Measurements from ENCODE around the gene CXCR6. TPM values are rescaled to one million over a fixed set of nuclear protein-coding genes. Genes with fewer than 3 reads are reported as not detected.

Gene CXCR6
- total RNA-seq, 4 donors from 2014 or later = 1.7 to 3.6 (median 2.5) TPM; not detected in 1

DNA sequence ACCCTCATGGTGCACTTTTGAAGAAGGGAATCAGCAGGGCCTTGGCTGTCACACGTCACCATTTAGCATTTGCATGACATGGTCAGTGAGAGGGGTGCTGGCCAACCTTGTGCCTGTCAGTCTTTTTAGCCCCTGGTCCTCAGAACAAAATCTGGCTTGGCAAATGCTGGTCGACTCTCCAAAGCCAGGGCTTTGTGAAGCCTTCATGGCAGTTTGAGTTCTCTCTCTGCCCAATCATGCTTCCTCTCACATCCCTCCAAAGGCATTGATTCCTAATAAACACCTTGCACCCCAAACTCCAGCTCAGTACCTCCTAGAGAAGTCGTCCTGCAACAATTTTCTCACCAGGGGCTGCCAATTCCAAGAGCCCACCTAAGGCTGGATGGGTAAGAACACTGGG is 37.5 kb upstream of the CXCR6 start:
- Histone ChIP-seq H3K27me3 (no peaks in the 10 kb centered on the region), H3K4me1 (peaks cover 0 to 17% (median 1%) of the 10 kb centered on the region in 4 donors)
- no peak for TF ChIP-seq POLR2A (IDR thresholded peaks at IDR 0.05)

DNA sequence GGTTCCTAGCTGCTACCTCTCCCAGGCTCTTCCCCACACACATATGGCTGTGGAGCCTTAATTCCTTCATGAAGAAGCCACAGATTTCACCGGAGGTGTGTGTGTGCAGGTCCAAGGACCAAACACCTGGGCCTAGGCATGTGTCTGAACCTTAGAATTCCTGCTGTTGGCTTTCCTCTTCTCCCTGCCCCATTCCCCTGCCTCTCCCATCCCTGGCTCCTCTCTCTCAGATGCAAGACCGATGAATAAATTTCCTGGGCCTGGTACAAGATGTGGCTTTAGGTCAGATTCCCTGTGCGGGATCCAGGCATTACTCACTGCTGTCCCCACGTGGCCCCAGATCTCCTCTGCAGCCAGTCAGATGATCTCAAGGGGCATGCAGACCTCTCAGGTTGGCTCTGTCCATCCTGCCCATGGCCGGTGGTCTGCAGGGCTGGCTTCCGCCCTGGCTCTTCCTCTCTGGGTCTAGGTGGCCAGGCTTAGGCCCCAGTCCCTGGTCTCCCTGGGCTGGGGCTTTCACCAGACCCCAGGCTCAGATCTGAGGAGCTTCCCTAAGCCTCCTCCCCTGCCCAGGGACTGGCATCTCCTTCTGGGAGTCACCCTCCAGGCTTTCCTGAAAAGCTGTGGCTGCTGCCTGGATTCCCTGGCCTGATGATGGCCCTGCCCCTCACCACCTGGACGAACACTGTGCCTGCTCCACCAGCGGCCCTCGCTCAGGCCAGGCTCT is 36.4 kb upstream of the CXCR6 start:
- no peak overlapping the region for H3K4me3 ChIP-seq
- TF ChIP-seq, protein P1, sequence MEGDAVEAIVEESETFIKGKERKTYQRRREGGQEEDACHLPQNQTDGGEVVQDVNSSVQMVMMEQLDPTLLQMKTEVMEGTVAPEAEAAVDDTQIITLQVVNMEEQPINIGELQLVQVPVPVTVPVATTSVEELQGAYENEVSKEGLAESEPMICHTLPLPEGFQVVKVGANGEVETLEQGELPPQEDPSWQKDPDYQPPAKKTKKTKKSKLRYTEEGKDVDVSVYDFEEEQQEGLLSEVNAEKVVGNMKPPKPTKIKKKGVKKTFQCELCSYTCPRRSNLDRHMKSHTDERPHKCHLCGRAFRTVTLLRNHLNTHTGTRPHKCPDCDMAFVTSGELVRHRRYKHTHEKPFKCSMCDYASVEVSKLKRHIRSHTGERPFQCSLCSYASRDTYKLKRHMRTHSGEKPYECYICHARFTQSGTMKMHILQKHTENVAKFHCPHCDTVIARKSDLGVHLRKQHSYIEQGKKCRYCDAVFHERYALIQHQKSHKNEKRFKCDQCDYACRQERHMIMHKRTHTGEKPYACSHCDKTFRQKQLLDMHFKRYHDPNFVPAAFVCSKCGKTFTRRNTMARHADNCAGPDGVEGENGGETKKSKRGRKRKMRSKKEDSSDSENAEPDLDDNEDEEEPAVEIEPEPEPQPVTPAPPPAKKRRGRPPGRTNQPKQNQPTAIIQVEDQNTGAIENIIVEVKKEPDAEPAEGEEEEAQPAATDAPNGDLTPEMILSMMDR (IDR thresholded peaks at IDR 0.05) = peak in 3 of 6 experiments; percentile 19 to 41 (median 34)
- no peak for TF ChIP-seq POLR2A (IDR thresholded peaks at IDR 0.05)
- DNase-seq = no peak

More for the DNA sequence above, 37.5 kb upstream of the CXCR6 start:
- Histone ChIP-seq H3K27ac (peak overlapping the region in 1 of 4 donors; percentile 27), H3K36me3 (no peaks in the 10 kb centered on the region), H3K9me3 (no peaks in the 10 kb centered on the region), H3K4me3 (no peak overlapping the region)
- DNase-seq = no peak

DNA sequence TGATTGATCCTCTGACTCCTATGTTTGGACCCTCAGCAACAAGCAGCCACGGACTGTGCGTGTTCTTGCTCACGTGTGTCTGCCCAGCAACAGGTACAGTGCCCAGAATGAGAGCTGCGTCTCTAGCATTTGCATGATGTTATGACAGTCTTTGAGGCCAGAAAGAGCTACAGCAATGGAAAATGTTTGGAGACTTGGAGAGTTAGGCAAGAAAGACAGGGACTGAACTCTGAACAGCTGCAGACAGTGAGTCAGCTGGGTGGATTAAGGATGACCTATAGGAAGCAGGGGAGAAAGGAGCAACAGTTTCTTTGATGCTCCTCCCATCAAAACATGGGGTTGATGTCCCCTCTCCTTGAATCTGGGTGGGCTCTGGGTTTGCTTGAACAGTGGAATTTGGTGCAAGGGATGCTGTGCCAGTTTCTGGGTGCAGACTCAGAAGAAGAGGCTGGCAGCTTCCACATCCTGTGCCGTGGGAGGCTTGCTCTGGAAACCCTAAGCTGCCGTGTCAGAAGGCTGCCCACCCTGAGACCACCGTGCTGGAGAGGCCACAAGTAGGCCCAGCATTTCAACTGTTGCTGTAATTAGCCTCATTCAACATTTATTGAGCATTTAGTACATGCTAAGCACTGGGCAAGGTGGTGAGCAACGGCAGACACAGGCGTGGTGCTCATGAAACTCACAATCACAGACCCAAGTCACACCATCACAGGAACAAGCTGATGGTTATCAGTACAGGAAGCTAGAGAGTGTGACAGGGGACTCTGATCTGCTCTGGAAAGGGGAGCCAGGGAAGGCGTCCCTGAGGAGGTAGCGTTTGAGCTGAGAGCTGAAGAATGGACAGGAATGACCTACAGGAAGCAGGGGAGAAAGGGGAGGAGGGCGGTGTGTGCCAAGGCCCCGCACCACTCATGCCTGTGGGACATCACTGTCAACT is 35.2 kb upstream of the CXCR6 start:
- DNase-seq = no peak
- Histone ChIP-seq H3K36me3 (no peaks in the 10 kb centered on the region), H3K27ac (peak overlapping the region; percentile 24 to 55 (median 50)), H3K9me3 (no peaks in the 10 kb centered on the region), H3K4me3 (no peak overlapping the region), H3K4me1 (peaks cover 0 to 17% (median 1%) of the 10 kb centered on the region in 4 donors), H3K27me3 (no peaks in the 10 kb centered on the region)
- TF ChIP-seq, protein P1 (IDR thresholded peaks at IDR 0.05) = no peak
- TF ChIP-seq POLR2A (IDR thresholded peaks at IDR 0.05) = no peak

More for the DNA sequence above, 36.4 kb upstream of the CXCR6 start:
- Histone ChIP-seq H3K9me3 (no peaks in the 10 kb centered on the region), H3K27ac (peak overlapping the region in 3 of 4 donors; percentile 47 to 52 (median 49)), H3K4me1 (peaks cover 0 to 17% (median 1%) of the 10 kb centered on the region in 4 donors), H3K27me3 (no peaks in the 10 kb centered on the region), H3K36me3 (no peaks in the 10 kb centered on the region)

DNA sequence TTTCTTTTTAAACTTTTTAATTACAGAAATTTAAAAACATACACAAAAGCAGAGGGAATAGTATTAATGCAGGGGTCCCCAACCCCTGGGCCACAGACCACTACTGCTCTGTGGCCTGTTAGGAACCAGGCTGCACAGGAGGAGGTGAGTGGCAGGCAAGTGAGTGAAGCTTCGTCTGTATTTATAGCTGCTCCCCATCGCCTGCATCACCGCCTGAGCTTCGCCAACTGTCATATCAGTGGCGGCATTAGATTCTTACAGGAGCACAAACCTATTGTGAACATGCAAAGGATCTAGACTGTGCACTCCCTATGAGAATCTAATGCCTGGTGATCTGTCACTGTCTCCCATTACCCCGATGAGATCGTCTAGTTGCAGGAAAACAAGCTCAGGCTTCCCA is 34.5 kb upstream of the CXCR6 start:
- TF ChIP-seq, protein P1 (IDR thresholded peaks at IDR 0.05) = no peak
- no peak for TF ChIP-seq POLR2A (IDR thresholded peaks at IDR 0.05)
- Histone ChIP-seq H3K4me3 (no peak overlapping the region), H3K27ac (peak overlapping the region; percentile 24 to 55 (median 50)), H3K36me3 (no peaks in the 10 kb centered on the region), H3K27me3 (no peaks in the 10 kb centered on the region), H3K4me1 (peaks cover 0 to 17% (median 1%) of the 10 kb centered on the region in 4 donors), H3K9me3 (no peaks in the 10 kb centered on the region)
- DNase-seq = no peak

DNA sequence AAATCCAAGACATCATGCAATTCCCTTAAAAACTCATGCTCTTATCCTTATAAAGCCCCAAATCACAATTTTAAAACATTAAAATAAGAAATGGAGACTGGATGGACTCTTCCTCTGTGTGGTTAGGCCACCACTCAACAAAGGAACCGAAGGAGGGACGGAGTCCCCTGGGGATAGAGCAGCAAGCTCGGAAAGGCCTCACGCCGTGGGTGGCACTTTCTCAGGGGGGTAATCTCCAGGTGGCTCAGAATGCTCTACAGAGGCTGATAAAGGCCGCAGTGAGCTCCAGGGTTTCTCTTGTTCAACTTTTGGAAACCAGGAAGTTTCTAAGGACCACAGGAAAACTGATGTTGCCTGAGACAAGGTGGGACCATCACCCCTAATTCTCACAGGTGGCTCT is 33.7 kb upstream of the CXCR6 start:
- H3K4me3 ChIP-seq = no peak overlapping the region
- H3K36me3 ChIP-seq = no peaks in the 10 kb centered on the region
- no peaks in the 10 kb centered on the region for H3K27me3 ChIP-seq
- H3K4me1 ChIP-seq = peaks cover 0 to 17% (median 1%) of the 10 kb centered on the region in 4 donors
- H3K9me3 ChIP-seq = no peaks in the 10 kb centered on the region
- peak in 1 of 3 donors; percentile 56 for DNase-seq
- H3K27ac ChIP-seq = peak overlapping the region in 2 of 4 donors; percentile 55 to 74
- TF ChIP-seq POLR2A (IDR thresholded peaks at IDR 0.05) = no peak
- TF ChIP-seq, protein P1 (IDR thresholded peaks at IDR 0.05) = no peak

Measured in Peyer's patch (tissue), 4 donors.